GM12873 (cell line): Measurements from ENCODE around the gene FNIP2.

ENCODE experiments used
- CTCF ChIP-seq: IDR thresholded peaks from 2 replicates; pipeline ENCODE4 v1.5.1; 2012; ENCODE audit warnings: low read depth, mild to moderate bottlenecking, moderate library complexity, low read length, control low read depth; ENCODE audit not compliant: insufficient read depth; ENCODE audit errors: missing control alignments

Gene FNIP2

GRCh38 chr4:158769175-158769921 is 522 bp downstream of the FNIP2 start:
- TF ChIP-seq CTCF, result no peak

GRCh38 chr4:158770671-158771070 is 1.8 kb downstream of the FNIP2 start:
- TF ChIP-seq CTCF, result no peak

- no peak for TF ChIP-seq CTCF
Measured at GRCh38 chr4:158771776-158772175, 3.0 kb downstream of the FNIP2 start.

GRCh38 chr4:158775091-158775651 is 6.3 kb downstream of the FNIP2 start:
- no peak for TF ChIP-seq CTCF

GRCh38 chr4:158776106-158776505 is 7.3 kb downstream of the FNIP2 start:
- TF ChIP-seq CTCF, result no peak

GRCh38 chr4:158777423-158778155 is 8.8 kb downstream of the FNIP2 start:
- TF ChIP-seq CTCF, result no peak

- no peak for TF ChIP-seq CTCF
Measured at GRCh38 chr4:158778156-158778711, 9.4 kb downstream of the FNIP2 start.
